GM12872 (cell line): ENCODE results near the gene MON2.

ENCODE experiments used
- CTCF ChIP-seq: IDR thresholded peaks from 3 replicates; pipeline ENCODE4 v1.5.1; 2011; ENCODE audit warnings: low read depth, mild to moderate bottlenecking, low read length, moderate library complexity; ENCODE audit not compliant: insufficient read depth

Gene MON2

GRCh38 chr12:62468397-62468796 lies 1.8 kb downstream of the MON2 start:
- no peak for TF ChIP-seq CTCF

GRCh38 chr12:62468935-62469334 lies 2.3 kb downstream of the MON2 start:
- TF ChIP-seq CTCF: no peak

GRCh38 chr12:62469704-62470103 lies 3.1 kb downstream of the MON2 start:
- no peak for TF ChIP-seq CTCF

GRCh38 chr12:62471734-62472133 lies 5.1 kb downstream of the MON2 start:
- TF ChIP-seq CTCF: no peak

- no peak for TF ChIP-seq CTCF
Observed at GRCh38 chr12:62472472-62472871, 5.8 kb downstream of the MON2 start.

GRCh38 chr12:62481843-62482540 lies 15.4 kb downstream of the MON2 start:
- no peak for TF ChIP-seq CTCF

- no peak for TF ChIP-seq CTCF
Observed at GRCh38 chr12:62482769-62483168, 16.1 kb downstream of the MON2 start.

GRCh38 chr12:62484233-62484632 lies 17.6 kb downstream of the MON2 start:
- no peak for TF ChIP-seq CTCF
